MM.1S (cell line): ENCODE measurements around the gene FSTL1.

Experiments
- EZH2phosphoT487 ChIP-seq: fragments of 300-600 bp; sonication (generic); IDR thresholded peaks from 2 replicates; pipeline ENCODE4 v1.6.1; 2018; ENCODE audit warnings: antibody characterized with exemption, low read length
- TF ChIP-seq, protein P1 (sequence below): fragments of 300-600 bp; sonication (generic); IDR thresholded peaks from 2 replicates; pipeline ENCODE4 v1.5.1; 2016; ENCODE audit warnings: antibody characterized with exemption, low read length, mixed read lengths

DNA sequence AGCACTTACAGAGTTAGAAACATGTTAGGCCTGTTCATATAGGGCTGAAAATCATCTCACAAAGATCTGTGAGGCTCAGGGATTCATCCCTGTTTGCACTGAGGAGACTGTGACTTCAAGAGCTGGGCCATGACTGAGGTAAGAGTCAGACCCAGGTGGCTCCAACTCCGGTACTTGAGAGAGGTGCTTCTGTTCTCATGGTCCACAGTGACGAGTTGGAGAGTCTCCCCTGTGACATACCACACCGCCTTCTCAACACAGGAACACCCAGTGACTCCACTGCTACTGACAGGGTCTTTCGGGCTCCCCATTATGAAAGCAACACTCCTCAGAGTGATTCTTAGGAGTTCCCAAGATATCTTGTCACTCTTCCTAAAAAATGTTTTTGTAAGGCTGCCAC, 27.4 kb downstream of the FSTL1 start:
- TF ChIP-seq, protein P1, sequence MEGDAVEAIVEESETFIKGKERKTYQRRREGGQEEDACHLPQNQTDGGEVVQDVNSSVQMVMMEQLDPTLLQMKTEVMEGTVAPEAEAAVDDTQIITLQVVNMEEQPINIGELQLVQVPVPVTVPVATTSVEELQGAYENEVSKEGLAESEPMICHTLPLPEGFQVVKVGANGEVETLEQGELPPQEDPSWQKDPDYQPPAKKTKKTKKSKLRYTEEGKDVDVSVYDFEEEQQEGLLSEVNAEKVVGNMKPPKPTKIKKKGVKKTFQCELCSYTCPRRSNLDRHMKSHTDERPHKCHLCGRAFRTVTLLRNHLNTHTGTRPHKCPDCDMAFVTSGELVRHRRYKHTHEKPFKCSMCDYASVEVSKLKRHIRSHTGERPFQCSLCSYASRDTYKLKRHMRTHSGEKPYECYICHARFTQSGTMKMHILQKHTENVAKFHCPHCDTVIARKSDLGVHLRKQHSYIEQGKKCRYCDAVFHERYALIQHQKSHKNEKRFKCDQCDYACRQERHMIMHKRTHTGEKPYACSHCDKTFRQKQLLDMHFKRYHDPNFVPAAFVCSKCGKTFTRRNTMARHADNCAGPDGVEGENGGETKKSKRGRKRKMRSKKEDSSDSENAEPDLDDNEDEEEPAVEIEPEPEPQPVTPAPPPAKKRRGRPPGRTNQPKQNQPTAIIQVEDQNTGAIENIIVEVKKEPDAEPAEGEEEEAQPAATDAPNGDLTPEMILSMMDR: no peak
- TF ChIP-seq EZH2phosphoT487: no peak
